Measurements from ENCODE around the gene TMEM45A.
"Not testable (repeated sequence)": the region's sequence is repeated elsewhere in the genome, so short reads cannot be mapped to it uniquely, and the experiment has no call there.

The TMEM45A gene

DNA sequence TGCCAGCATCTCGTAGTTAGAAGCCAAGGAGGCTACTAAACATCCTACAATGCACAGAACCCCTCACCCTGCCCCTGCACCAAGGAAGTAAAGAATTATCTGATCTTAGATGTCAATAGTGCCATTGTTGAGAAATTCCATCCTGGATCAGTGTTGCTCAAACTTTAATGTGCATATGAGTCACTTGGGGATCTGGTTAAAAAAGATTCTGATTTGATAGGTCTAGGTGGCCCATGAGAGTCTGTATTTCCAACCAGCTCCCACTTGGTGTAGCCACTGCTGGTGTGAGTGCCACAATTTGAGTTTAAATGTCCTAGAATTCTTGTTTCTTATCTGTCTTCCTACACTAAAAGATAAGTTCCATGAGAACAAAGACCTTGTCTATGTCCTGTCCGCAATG is 43.7 kb downstream of the TMEM45A start:
- no peak for DNase-seq

DNA sequence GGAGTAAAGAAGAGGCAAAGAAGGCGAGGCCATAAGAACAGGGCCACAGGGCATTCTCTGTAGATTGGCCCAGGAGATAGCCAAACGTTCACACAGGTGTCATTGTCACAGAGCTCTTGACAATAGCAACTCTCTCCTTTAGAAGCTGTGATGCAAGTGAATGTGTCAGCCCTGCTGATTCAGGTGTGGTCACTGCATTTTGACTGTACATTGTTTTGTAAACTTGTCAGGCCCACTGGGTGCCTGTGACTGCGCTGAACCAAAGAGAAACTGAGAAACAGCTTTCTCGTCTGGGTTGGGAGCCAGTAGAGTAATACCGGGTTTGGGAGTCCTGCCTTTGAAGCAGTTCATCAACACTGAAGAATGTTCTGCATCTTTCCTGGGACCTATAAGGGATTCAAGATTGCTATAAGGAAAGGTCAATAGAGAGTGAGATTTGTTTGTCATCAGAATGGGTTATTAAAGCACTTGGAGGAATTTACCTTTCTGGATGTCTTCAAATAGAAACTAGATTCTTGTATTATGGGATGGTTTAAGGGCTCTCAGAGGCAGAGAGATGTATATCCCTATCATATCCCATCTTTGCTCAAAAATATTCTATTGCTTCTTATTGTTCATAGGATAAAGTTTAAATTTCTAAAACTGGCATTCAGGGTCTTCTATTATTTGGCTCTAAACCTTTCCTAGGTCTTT is 45.4 kb downstream of the TMEM45A start:
- no peak for DNase-seq

DNA sequence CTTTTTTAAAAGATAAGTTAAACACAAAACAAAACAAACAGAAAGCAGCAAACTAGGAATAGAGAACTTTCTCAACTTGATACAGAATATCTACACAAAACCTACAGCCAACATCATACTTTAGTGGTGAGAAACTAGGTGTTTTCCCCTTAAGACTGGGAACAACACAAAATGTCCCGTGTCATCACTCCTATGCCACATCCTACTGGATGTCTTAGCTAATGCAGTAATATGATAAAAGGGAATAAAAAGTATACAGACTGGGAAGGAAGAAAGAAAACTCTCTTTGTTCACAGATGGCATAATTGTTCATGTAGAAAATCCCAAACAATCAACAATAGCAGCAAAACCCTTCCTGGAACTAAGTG is 45.9 kb downstream of the TMEM45A start:
- DNase-seq = no peak

DNA sequence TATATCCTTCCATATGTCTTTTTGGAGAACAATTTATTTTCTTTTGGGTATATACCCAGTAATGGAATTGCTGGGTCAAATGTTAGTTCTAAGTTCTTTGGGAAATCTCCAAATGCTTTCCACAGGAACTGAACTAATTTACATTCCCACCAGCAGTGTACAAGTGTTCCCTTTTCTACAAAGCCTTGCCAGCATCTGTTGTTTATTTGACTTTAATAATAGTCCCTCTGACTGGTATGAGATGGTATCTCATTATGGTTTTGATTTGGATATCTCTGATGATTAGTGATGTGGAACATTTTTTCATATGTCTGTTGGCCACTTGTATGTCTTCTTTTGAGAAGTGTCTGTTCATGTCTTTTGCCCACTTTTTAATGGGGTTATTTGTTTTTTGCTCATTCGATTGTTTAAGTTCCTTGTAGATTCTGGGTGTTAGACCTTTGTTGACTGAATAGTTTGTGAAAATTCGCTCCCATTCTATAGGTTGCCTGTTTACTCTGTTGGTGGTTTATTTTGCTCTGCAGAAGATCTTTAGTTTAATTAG is 48.4 kb downstream of the TMEM45A start:
- no peak for DNase-seq

DNA sequence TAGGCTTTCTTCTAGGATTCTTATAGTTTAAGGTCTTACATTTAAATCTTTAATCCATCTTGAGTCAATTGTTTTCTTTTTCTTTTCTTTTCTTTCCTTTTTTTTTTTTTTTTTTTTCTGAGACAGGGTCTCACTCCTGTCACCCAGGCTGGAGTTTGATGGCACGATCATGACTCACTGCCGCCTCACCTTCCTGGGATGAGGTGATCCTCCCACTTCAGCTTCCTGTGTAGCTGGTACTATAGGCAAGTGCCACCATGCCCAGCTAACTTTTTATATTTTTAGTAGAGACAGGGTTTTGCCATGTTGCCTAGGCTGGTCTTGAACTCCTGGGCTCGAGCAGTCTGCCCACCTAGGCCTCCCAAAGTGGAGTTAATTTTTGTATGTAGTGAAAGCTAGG is 49.0 kb downstream of the TMEM45A start:
- not testable (repeated sequence) for DNase-seq

DNA sequence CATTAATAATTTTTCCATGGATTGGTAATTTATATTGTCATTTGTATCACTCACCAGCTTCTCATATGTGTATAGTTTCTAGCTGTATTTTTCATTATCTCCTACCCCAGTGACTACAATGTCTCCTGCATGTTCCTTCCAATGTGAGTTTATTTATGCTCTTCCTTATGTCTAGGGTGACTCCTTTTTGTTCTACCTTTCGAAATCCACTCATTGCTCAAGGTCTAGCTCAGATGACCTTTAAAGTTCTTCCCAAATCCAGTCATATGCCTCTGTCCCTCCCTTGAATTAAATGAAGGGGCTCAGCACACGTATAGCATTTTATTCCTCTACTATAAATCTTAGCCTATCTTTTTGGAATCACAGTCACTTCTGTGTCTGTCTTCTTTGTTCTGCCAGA is 53.0 kb downstream of the TMEM45A start:
- DNase-seq = no peak

DNA sequence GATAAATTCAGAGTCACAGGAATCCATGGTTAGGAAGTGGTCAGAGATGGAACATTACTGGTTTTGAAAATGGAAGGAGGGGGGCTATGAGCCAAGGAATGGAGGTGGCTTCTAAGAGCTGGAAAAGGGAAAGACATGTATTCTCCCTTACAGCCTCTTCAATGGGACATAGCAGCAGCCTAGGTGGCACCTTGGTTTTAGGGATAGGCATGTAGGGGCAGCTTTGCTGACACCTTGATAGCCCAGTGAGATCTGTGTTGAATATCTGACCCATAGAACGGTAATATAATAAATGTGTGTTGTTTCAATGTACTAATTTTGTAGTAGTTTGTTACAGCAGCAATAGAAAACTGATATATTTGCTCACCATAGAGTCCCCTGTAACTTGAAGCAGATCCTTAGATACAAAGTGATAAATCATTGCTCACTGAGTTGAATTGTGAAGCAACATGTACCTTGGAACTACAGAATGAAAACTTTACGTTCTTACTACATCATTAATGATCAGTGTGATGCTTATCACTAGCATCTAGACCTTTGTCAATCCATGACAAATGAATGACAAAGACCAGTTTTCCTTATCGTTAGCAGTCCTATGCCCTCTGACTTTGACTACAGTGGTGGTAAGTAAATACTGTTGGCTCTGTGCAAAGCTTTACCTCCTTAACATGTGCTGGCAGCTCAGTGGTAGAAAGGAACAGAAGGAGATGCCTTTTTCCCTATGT is 53.8 kb downstream of the TMEM45A start:
- no peak for DNase-seq

DNA sequence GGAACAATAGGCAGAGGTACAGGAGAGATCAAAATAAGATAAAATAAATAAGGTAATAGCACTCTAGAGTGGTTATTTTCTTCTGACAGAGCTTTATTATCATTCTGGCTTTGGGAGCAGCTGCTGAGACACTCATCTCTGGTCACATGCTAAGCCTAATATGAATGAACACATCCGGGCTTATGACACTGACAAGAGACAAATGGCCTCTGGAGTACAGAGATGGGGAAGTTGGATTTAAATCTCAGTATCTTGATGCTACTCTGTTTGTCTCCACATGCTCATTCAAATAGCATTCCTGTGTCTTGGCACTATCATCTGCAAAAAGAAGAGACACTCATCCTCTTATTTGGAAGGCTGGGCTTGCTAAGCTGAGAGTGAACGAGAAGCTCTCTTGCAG is 55.6 kb downstream of the TMEM45A start:
- DNase-seq = no peak

DNA sequence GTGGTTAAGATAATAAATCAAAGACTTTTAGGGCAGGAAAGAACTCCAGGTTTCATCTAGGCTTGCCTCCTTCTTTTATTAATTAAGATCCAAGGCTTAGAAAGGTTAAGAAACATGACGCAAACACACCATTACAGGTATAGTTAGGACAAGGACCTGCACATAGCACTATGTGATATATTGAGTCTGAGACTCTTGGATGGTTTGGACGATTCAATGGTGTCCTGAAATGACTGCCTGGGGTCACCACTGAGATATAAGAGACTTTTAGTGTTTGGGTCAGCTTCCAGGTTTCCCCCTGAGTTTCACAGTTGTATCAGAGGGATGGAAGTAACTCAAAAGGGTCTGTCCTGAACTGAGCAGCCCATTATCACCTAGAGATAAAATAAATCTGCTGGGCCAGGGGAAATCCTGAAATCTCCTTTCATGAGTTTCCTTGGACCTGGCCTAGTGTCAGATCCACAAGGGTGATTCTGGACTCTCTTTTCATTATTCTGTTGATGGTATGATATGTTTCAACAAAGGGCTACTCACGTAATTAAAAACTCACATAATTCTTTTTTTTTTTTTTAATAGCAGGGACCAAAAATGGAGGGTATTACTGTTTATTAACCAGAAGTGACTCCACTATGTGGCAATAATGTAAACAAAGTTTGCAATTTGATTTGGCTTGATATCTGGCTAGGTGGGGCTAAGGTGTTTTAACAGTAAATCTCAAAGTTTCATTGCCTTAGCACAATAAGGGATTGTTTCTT is 61.4 kb downstream of the TMEM45A start:
- no peak for DNase-seq

DNA sequence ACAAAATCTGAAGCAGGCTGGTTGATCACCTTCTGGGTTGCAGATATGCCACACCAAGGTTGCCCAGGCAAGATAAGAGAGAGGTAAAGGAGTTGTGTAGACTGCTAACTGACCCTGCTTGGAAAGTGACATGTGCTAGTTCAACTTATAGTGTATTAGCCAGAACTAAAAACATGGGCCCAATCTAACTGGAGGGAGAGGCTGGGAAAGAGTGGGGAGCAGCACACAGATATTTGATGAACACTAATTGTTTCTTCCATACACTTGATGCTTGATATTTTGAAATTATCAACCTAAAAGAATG is 61.9 kb downstream of the TMEM45A start:
- DNase-seq = no peak

DNA sequence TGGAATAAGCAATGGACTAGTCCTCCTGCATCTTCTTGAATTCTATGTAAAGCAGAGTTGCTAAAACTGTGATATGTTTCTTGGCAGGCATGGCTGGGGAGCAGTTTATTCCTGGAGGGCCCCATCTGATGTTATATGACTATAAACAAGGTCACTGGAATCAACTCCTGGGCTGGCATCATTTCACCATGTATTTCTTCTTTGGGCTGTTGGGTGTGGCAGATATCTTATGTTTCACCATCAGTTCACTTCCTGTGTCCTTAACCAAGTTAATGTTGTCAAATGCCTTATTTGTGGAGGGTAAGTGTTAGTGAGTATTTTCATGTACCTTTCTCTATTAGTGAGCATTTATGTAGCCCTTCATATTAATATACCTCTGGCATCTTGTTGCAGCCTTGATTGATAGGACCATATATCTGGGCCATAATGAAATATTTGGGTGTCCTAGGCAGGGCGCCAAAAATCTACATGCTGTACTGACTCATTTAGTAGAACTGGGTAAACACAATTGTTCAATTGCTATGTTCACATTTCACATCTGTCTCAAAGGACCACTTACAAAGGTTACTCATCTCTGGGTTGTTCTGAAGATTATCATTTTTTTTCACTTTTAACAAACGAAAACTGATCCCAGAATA is 64.4 kb downstream of the TMEM45A start:
- DNase-seq = no peak

DNA sequence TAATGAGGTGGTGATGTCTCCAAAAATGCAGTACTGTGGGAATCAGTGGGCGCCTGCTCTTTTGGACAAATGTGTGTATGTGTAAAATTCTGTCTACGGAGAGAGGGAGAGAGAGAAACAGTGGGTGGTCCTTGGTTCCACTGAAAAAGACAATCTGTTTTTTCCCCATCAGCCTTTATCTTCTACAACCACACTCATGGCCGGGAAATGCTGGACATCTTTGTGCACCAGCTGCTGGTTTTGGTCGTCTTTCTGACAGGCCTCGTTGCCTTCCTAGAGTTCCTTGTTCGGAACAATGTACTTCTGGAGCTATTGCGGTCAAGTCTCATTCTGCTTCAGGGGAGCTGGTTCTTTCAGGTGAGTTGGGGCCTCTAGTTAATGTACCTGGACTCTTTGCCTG is 65.8 kb downstream of the TMEM45A start:
- no peak for DNase-seq

DNA sequence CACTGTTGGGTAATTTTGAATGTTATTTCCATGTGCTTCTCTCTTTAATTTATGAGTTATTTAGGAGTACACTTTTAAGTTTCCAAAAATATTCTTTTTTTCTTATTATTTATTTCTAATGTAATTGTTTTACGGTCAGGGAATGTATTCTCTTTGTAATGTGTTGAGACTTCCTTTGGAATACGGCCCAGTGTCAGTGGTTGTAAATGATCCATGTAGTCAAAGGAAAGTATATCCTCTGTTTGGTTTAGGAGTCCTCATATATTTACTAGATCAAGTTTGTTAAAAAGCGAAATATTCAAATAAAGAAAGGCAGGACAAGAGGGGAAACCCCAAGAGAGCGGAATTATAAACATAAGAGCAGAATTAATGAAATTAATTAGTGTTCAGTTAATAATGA is 68.0 kb downstream of the TMEM45A start:
- no peak for DNase-seq

DNA sequence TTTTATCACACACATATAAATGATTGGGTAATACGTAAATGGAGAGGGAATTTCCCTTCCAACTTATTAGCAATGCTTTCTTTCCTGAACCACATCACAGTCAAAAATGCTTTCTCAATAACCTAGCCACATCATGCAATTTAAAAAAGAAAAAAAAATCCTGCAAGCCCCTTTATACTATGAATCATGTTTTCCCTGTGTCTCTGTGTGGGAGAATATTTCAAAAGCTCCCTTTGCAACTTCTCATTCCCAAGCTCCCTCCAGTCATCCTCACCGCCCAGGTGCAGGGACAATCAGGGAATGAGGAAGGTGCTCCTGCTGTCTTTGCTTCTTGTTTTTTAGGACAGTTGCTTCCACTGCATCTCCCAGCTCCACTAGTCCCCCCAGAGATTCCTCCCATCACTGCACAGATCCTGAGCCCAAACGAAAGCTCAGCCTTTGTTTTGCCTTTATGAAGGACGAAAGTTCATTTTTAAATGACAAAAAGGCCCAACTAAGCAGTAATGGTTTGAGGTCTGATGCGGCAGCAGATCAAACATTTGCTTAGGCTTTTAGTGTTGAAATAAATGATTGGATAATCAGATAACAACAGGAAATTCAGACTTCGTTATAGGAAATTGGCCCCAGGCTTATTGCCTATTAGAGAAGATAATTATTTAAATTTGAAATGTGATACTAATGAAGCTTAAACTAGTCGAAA is 69.2 kb downstream of the TMEM45A start:
- DNase-seq = no peak

DNA sequence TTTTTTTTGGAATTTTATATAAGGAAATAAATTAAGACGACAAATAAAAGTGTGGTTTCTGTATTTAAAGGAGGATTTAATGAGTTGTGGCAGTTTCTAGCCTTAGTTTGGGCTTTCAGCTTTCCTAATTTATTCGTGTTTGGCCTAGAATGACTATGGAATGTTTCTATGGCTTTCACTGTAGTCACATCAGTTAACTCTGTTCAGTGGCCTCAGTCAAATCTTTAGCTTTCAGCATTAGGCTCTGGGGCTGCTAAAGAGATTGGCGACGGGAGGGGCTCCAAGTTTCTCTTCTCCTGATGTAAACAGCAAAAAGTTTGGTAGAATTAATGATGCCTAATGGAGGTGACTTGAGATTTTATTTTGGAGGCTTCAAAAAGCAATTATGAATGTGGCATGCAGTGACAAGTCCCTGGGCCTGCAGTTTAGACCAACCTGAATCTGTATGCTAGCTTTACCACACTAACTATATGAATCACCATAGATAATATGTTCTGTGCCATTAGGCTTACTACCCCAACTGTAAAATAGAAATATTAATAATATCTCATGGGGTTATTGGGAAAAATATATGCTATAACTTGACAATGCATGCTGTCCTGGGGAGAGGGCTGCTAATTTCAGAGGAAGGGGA is 69.9 kb downstream of the TMEM45A start:
- DNase-seq = no peak

DNA sequence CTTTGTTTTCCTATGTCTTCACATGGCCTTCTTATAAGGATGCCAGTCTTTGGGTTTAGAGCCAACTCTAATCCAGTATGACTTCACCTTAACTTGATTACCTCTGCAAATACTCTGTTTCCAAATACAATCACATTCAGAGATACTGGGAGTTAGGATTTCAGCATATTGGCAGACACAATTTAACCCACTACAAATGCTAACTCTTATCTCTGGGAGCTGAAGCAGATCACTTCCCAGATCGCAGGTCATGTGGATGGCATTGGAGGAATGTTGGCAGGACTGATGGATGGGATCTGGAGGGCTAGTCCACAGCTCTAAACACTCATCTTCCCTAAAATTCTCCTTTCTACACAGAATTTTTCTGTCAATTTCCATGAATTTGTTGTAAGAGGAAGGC is 70.8 kb downstream of the TMEM45A start:
- DNase-seq = no peak

DNA sequence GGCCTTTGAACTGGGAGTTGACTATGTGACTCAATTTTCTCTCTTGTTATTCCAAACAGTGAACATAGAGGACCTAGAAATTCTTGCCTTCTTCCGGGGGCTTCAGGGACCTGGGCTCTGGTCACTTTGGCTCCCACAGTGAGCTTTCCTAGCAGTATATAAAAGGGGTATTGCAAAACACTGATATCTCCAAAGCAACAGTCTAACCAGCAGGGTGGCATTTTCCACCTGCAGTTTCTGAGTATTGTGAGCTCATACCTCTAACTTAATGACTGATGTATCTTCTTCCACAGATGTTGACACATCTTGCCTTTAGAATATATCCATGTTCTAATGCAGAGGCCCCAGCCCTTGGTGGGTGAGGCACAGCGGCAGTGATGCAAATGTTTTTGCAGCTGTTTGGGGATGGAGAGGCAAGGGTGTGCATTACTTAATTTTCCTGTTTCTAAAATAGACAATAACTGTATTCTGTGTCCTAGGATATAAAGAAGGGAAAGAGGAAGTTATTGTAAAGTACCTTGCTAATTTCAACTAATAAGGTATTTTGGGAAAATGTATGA is 71.3 kb downstream of the TMEM45A start:
- no peak for DNase-seq

DNA sequence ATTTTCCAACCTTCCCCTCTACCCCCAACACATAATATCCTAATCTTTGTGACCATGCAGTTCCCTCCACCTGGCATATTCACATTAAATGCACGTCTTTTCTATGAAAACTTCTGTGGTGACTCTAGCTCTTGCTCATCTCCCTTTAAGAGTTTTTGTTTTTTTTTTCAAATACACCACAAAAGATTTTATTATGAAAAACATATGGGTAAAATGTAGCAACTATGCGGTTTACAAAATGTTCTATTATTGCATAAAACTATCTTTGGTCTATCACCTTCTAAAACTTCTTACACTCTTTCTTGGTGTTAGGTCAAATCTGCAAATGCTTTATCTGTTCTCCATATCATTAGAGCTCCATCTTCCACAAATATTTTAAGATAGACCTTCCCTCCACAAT is 78.4 kb downstream of the TMEM45A start:
- DNase-seq = no peak

DNA sequence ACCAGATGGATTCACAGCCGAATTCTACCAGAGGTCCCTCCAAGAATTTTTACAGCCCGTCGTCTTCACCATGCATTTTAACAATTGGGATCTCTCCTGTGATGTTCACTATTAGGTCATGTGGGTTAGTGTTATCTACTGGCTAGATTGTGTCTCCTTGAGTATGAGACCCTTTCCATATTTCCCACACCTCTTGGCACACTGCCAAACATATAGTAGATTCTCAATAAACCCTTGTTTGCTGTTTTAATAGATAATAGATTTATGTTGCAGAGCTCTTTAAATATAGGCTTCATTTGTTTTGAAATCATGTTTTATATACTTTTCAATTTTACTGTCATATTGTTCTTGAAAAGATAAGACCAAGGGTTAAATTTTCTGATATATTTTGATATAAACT is 82.1 kb downstream of the TMEM45A start:
- DNase-seq = no peak

DNA sequence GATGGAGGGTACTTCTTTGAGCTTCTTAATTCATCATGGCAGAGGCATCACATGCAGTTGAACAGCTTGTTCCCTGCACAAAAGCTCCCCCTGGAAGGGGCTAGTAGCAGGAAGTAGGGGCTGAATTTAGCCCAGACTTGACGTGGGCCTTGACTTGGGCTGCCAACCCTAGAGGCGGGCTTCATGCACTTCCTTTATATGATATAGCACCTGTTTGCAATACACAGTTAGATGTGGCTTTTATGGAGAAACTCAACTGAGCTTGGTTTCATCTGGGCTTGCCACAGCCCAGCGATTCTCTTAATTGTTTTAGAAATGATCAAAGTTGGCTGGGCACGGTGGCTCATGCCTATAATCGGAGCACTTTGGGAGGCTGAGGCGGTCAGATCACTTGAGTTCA is 83.3 kb downstream of the TMEM45A start:
- no peak for DNase-seq

DNA sequence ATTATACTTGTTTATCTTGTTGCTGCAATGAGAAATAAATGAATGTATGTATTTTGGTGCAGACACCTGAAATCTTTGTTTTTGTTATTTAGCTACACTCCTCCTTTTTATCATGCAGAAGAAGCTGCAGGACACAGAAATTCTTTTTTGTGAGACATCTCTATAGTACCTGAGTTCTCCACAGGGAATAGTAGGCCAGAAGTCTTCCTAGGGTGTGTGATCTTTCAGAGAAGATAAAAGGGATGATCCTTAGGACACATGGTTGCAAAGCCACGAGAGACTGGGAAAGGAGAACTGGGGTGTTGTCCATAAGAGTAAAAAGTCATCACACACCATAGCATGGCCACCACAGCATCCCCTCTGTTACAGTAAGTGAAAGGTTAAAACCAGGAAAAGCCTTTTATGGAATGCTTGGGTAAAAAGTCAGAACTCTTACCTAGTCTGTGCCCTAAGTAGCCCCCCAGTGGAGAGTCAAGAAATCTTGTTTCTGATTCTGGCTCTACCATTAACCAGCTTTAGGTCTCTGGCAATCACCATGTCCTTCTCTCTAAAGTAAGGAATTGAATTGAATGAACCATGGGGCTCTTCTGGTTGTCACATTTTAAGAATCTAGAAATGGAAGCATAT is 85.1 kb downstream of the TMEM45A start:
- DNase-seq = no peak
